Left kidney (tissue), 2 donors: ENCODE results near the gene RAF1. TPM values are rescaled to one million over a fixed set of nuclear protein-coding genes. Genes with fewer than 3 reads are reported as not detected.

ENCODE experiments used
- DNase-seq: peaks from one replicate; pipeline ENCODE4 v3.0.0-alpha.2; 2013
- polyA plus RNA-seq: library from polyadenylated mRNA; unstranded; fragments of 120-200 nt; gene quantifications from one replicate; pipeline ENCODE4 v1.2.1, GENCODE V29; 2013; ENCODE audit not compliant: insufficient read length

Gene RAF1
- polyA plus RNA-seq, 1 donor, result 160 TPM

- no peak for DNase-seq
Measured at GRCh38 chr3:12601072-12601471, 62.8 kb downstream of the RAF1 start.

GRCh38 chr3:12598890-12599289 lies 65.0 kb downstream of the RAF1 start:
- DNase-seq, result no peak

GRCh38 chr3:12593473-12593872 lies 70.4 kb downstream of the RAF1 start:
- no peak for DNase-seq

- no peak for DNase-seq
Measured at GRCh38 chr3:12591997-12592715, 71.8 kb downstream of the RAF1 start.

- DNase-seq, result no peak
Measured at GRCh38 chr3:12591456-12591855, 72.5 kb downstream of the RAF1 start.

GRCh38 chr3:12590096-12590495 lies 73.8 kb downstream of the RAF1 start:
- DNase-seq, result no peak

GRCh38 chr3:12588039-12589009 lies 75.6 kb downstream of the RAF1 start:
- no peak for DNase-seq

- no peak for DNase-seq
Measured at GRCh38 chr3:12586403-12586802, 77.5 kb downstream of the RAF1 start.

GRCh38 chr3:12585970-12586369 lies 77.9 kb downstream of the RAF1 start:
- no peak for DNase-seq

- DNase-seq, result no peak
Measured at GRCh38 chr3:12585181-12585580, 78.7 kb downstream of the RAF1 start.

- DNase-seq, result no peak
Measured at GRCh38 chr3:12584083-12584482, 79.8 kb downstream of the RAF1 start.

GRCh38 chr3:12583280-12583679 lies 80.6 kb downstream of the RAF1 start:
- DNase-seq, result no peak

- DNase-seq, result no peak
Measured at GRCh38 chr3:12582730-12583129, 81.2 kb downstream of the RAF1 start.

- no peak for DNase-seq
Measured at GRCh38 chr3:12579905-12580304, 84.0 kb downstream of the RAF1 start.

GRCh38 chr3:12579456-12579855 lies 84.5 kb downstream of the RAF1 start:
- no peak for DNase-seq

- DNase-seq, result no peak
Measured at GRCh38 chr3:12578742-12579141, 85.2 kb downstream of the RAF1 start.

GRCh38 chr3:12577379-12577778 lies 86.5 kb downstream of the RAF1 start:
- no peak for DNase-seq

GRCh38 chr3:12574661-12575060 lies 89.3 kb downstream of the RAF1 start:
- no peak for DNase-seq

GRCh38 chr3:12574131-12574530 lies 89.8 kb downstream of the RAF1 start:
- DNase-seq, result no peak

GRCh38 chr3:12571986-12572385 lies 91.9 kb downstream of the RAF1 start:
- DNase-seq, result no peak

GRCh38 chr3:12569836-12570235 lies 94.1 kb downstream of the RAF1 start:
- no peak for DNase-seq

- no peak for DNase-seq
Measured at GRCh38 chr3:12568747-12569146, 95.2 kb downstream of the RAF1 start.

- no peak for DNase-seq
Measured at GRCh38 chr3:12566976-12567375, 96.9 kb downstream of the RAF1 start.
